RPMI7951 (cell line): ENCODE data around the gene SLX4IP. TPM values are rescaled to one million over a fixed set of nuclear protein-coding genes. Genes with fewer than 3 reads are reported as not detected.

Experiments
- DNase-seq: peaks from one replicate; pipeline ENCODE4 v3.0.0-alpha.2; 2012; ENCODE audit warnings: low read depth
- total RNA-seq: library from RNA; depleted of rRNA; stranded (reverse); fragments of >200 nt; shearing (Covaris generic); gene quantifications from 2 replicates; pipeline ENCODE4 v1.2.3, GENCODE V29; 2014

Gene SLX4IP
- total RNA-seq, 1 experiment from 2014 or later: 4.7 TPM

DNA sequence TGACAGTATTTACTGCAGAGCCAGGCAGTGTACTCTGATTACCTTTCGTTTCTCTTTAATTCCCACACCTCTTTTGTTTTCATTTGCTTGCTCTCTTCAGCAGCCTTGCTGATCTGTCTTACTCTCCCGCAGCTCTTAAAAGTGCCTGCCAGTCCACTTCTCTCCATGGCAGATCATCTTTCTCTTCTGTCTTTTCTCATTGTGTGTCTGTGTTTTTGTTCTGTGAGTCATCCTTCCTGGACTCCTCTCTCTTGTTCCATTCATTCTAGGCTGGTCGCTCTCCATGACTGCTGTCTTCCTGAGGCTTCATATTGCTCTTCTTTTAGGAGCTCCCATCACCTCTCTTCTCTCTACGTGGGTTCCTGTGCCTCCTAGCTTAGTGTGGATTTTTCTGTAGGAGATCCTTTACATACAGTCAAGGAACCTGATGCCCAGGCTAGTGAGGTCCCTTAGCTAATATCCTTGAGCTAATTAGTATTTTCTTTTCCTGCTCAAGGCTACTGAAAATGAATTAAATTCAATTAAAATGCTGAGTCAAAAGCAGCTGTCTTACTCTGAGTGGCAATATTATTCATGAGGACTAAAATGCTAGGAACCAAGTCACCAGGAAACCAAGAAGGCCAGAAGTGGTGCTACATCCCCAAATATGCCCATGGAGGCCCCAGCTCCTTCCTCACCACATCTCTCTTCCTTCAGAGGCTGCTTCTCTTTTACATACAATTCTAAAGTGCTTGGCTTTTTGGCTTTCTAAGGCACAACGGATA is 86.1 kb downstream of the SLX4IP start:
- peak; percentile 94 for DNase-seq

DNA sequence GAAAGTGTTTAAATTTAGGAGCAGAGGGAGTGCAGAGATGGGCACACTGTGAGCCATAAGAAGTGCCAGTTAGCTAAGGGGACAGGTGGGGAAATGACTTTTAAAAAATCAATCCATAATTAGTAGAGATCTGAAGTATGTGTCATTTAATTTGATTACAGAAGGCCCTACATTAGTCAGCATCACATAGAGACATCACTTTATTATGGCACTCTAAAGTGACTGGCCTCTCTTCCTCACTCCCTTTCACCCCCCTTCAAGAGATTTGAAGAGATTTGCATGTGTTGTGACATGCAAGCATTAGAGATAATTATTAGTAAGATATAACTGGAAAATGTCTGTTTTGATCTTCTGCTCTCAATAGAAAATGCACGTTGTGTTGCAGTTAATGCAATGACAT is 86.7 kb downstream of the SLX4IP start:
- no peak for DNase-seq

- DNase-seq: no peak
These were observed 87.2 kb downstream of the SLX4IP start for GRCh38 chr20:10522328-10522727.

- no peak for DNase-seq
These were observed 88.3 kb downstream of the SLX4IP start for GRCh38 chr20:10523443-10523842.

DNA sequence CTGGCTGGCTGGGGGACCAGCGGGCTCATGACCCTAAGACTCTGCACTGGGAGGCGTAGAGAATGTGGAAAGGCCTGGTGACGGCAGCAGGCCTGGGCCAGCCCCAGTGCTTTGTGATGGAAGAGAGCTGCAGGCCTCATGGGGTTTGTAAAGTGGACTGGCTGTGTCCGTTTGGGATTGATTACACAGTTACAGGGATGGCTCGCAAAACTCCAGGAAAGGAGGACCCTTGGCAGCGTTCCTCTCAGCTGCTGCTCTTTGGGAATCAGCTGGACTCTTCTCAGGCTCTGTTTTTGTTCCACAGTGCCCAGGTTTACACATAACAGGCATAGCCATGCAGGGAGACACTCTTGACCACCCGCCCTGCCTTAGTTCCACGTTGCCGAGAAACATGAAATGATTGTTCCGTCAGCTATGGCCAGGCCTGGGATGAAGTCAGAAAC is 89.0 kb downstream of the SLX4IP start:
- DNase-seq: no peak

- DNase-seq: peak; percentile 39
These were observed 89.5 kb downstream of the SLX4IP start for GRCh38 chr20:10524643-10525042.

GRCh38 chr20:10527781-10528180 is 92.7 kb downstream of the SLX4IP start:
- no peak for DNase-seq

GRCh38 chr20:10530883-10531282 is 95.8 kb downstream of the SLX4IP start:
- no peak for DNase-seq

DNA sequence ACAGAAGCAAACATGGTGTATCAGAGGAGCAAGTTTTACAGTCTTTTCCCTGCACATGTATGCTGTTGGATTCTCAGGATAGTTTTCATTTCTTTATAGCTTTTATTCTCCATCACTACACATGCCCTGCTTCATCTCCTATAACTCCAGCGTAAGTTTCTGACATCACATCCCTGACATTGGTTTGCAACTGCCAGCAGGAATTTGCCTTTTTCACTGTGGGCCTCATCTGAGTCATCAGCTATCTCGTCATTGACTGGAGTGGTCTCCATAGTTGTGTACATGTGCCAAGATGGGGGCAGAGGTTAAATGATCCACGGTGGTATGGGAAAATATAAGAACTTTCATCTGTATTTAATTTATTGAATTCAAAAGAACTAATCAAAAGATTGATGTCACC is 96.7 kb downstream of the SLX4IP start:
- peak; percentile 68 for DNase-seq

- peak; percentile 20 for DNase-seq
These were observed 97.3 kb downstream of the SLX4IP start for GRCh38 chr20:10532361-10532760.

- no peak for DNase-seq
These were observed 101.4 kb downstream of the SLX4IP start for GRCh38 chr20:10536531-10536930.

DNA sequence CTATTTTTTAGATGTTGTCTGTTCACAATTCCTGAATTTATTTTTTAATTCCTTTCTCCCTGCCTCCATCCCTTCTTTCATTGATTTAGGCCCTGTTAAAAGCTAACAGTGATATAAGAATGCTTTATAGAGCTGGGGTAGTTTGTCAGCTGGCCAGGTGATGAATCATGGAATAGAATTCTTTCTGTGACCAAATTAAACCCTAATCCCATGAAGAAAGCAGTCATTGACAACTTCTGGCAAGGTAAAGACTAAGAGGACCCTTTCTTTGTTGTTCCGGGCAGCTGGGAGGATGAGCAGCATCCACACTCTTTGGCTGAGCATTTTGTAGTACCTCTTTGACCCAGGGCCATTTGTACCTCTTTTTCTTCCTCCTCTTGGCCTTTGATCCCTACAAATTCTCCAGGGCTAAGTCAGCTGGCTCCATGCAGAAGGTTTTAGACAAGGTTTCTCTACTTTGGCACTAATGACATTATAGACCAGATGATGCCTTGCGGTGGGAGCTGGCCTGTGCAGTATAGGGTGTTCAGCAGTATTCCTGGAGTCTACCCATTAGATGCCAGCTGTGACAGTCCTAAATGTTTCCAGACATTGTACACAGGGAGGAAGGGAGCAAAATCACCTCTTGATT is 102.9 kb downstream of the SLX4IP start:
- DNase-seq: peak; percentile 77

DNA sequence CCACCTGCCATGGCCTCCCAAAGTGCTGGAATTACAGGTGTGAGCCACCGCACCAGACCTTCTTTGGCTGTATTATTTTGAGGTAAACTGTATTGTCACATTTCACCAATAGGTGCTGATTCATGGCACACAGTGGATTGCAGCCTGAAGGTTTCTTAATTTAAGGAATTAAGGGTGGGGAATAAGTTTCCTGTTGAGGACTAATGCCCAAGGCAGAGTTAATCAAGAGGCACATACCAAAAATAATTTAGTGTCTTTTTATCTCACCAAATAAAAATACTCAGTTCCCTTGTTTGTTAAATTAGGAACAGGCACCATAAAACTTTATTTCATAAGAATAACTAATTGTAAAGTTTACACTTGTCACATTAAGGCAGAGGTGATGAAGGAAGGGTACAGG is 103.7 kb downstream of the SLX4IP start:
- DNase-seq: no peak

DNA sequence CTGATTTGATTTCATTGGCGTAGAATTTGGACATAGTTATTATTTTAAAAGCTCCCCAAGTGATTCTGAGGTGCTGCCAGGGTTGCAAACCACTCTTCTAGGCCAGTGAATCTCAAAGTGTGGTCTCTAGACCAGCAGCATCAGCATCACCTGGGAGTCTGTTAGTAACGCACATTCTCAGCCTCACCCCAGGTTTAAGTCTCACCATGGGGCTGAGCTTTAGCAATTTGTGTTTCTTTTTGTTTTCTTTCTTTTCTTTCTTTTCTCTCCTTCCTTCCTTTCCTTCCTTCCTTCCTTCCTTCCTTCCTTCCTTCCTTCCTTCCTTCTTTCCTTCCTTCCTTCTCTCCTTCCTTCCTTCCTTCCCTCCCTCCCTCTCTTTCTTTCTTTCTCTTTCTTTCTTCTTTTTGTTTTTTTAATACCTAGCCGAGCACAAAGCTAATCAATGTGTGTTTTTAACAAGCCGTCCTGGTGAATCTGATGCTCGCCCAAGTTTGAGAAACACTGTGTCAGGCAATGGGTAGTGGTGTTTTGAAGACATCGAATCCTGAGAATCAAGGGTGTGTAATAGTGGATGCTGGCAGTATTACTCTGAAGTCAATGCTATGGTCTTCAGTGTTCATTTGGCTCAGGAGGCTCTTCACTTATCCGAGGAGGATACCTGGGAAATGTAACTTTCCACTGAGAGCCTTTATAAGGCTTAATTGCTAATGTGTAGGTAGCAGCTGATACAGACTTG is 104.9 kb downstream of the SLX4IP start:
- no peak for DNase-seq

GRCh38 chr20:10540636-10541493 is 105.8 kb downstream of the SLX4IP start:
- DNase-seq: peak; percentile 92

DNA sequence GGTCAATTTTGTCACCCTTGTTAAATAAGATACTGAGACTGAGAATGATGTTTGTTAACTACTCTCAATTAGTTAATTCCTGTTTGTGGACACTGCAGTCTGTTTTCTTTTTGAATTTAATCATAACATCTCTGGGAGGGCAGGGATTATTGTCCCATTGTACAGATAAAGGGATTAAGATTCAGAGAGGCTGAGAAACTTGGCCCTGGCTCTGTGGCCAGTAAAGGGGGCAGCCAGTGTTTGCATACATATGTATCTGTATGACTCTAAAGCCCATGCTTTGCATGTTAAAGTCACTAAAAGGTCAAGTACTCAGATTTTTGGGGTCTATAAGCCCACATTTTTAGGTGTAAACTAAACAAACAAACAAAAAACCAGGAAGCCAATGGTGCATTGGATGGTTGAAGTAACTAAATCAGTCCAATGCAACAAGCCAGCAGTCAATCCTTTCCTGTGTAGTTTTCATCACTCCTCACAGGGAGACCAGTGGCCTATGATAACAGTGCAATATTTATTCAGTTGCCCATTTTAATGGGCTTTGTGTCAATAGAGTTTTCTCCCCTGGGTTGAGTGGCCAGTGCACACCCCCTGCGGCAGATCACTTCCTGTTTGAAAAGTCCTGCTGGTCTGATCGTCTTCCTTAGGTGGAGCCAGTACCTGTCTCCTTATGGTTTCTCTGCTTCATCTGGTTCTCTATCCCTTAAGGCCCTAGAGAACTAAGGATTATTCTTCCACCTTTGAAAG is 106.7 kb downstream of the SLX4IP start:
- no peak for DNase-seq

- DNase-seq: no peak
These were observed 107.3 kb downstream of the SLX4IP start for GRCh38 chr20:10542442-10542841.

GRCh38 chr20:10543480-10543879 is 108.4 kb downstream of the SLX4IP start:
- no peak for DNase-seq

GRCh38 chr20:10547276-10548114 is 112.4 kb downstream of the SLX4IP start:
- DNase-seq: no peak

DNA sequence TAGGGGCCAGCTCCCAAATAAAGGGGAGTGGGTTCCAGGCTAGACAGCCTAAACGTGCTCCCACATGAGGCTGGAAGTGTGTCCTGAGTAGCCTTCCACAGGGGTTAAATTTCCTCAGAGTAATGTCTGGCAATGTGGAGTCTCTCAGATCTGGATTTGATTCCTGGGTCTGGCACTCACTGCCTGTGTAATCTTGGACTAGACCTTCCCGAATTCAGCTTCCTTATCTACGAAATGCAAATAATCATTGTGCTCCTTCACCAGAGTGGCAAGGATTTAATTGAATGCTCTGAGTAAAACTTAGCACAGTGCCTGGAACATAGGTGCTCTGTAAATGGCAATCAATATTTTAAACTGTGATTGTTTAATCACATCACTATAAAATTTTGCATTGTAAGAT is 114.4 kb downstream of the SLX4IP start:
- DNase-seq: no peak
